HepG2 (cell line): Measurements from ENCODE around the gene CHD9NB. TPM values are rescaled to one million over a fixed set of nuclear protein-coding genes. Genes with fewer than 3 reads are reported as not detected.

Experiments used
- ATF4 ChIP-seq, 2 experiments: fragments of 450-650 bp in 1 of 2; sonication (generic) in 1 of 2; formaldehyde crosslinking; IDR thresholded peaks; 2 replicates each; pipeline versions ENCODE4 v1.5.0 to v1.8.0; 2020 to 2022; ENCODE audit warnings: mild to moderate bottlenecking in 1 of 2, missing genetic modification reagents in 1 of 2
- ETV5 ChIP-seq: IDR thresholded peaks from 2 replicates; pipeline ENCODE4 v1.6.1; 2018; ENCODE audit warnings: missing biosample characterization, missing genetic modification reagents, inconsistent platforms, borderline replicate concordance
- GTF3A ChIP-seq: sonication (generic); formaldehyde crosslinking; conservative IDR thresholded peaks from 2 replicates; pipeline ENCODE4 v1.4.0; 2020; ENCODE audit warnings: mild to moderate bottlenecking, missing genetic modification reagents
- HDAC2 ChIP-seq: sonication (generic); formaldehyde crosslinking; IDR thresholded peaks from 2 replicates; pipeline ENCODE4 v1.4.0; 2020; ENCODE audit warnings: missing genetic modification reagents
- KDM6A ChIP-seq: IDR thresholded peaks from 2 replicates; pipeline ENCODE4 v1.6.1; 2016; ENCODE audit warnings: low read depth
- ONECUT2 ChIP-seq: sonication (generic); formaldehyde crosslinking; IDR thresholded peaks from 2 replicates; pipeline ENCODE4 v1.4.0; 2020; ENCODE audit warnings: missing genetic modification reagents
- PAWR ChIP-seq: sonication (generic); formaldehyde crosslinking; IDR thresholded peaks from 2 replicates; pipeline ENCODE4 v1.4.0; 2020; ENCODE audit warnings: missing genetic modification reagents, mild to moderate bottlenecking, borderline replicate concordance
- RFXANK ChIP-seq: IDR thresholded peaks from 2 replicates; pipeline ENCODE4 v1.6.1; 2016
- RXRB ChIP-seq: IDR thresholded peaks from 2 replicates; pipeline ENCODE4 v1.6.1; 2016; ENCODE audit warnings: borderline replicate concordance, missing genetic modification reagents, missing compliant biosample characterization
- SALL1 ChIP-seq: sonication (generic); formaldehyde crosslinking; IDR thresholded peaks from 2 replicates; pipeline ENCODE4 v1.8.0; 2022; ENCODE audit warnings: mild to moderate bottlenecking, missing genetic modification reagents
- TERF1 ChIP-seq: sonication (generic); formaldehyde crosslinking; IDR thresholded peaks from 2 replicates; pipeline ENCODE4 v1.8.0; 2022; ENCODE audit warnings: mild to moderate bottlenecking, missing genetic modification reagents, moderate library complexity
- XBP1 ChIP-seq: sonication (generic); formaldehyde crosslinking; IDR thresholded peaks from 2 replicates; pipeline ENCODE4 v1.5.0; 2020; ENCODE audit warnings: missing genetic modification reagents
- ZNF142 ChIP-seq: sonication (generic); formaldehyde crosslinking; IDR thresholded peaks from 2 replicates; pipeline ENCODE4 v1.4.0; 2020; ENCODE audit warnings: missing genetic modification reagents
- ZNF205 ChIP-seq: IDR thresholded peaks from 2 replicates; pipeline ENCODE4 v1.6.1; 2018; ENCODE audit warnings: missing biosample characterization, missing genetic modification reagents
- ZNF3 ChIP-seq: IDR thresholded peaks from 2 replicates; pipeline ENCODE4 v1.7.0; 2017; ENCODE audit warnings: inconsistent platforms
- ZNF335 ChIP-seq: sonication (generic); formaldehyde crosslinking; IDR thresholded peaks from 2 replicates; pipeline ENCODE4 v1.4.0; 2020; ENCODE audit warnings: missing genetic modification reagents
- ZNF776 ChIP-seq: sonication (generic); formaldehyde crosslinking; IDR thresholded peaks from 2 replicates; pipeline ENCODE4 v1.4.0; 2020; ENCODE audit warnings: mild to moderate bottlenecking, missing genetic modification reagents
- ZSCAN20 ChIP-seq: sonication (generic); formaldehyde crosslinking; IDR thresholded peaks from 2 replicates; pipeline ENCODE4 v1.4.0; 2020; ENCODE audit warnings: missing genetic modification reagents, mild to moderate bottlenecking, borderline replicate concordance
- ZSCAN9 ChIP-seq: IDR thresholded peaks from 2 replicates; pipeline ENCODE4 v1.6.1; 2016; ENCODE audit warnings: borderline replicate concordance
- polyA plus RNA-seq, 8 experiments: library from polyadenylated mRNA; depleted of rRNA in 3 of 8; stranded (reverse) in 7 of 8; unstranded in 1 of 8; fragments of >200 nt; fragmentation: Illumina TruSeq in 4 of 8; extraction: Trizol in 4 of 8; gene quantifications; 2 replicates each; pipeline versions ENCODE4 v1.2.1 to v1.2.3, GENCODE V29; 2011 to 2016; ENCODE audit warnings: low read depth in 4 of 8, missing spikeins in 1 of 8, mixed read lengths in 1 of 8; ENCODE audit not compliant: insufficient read depth in 1 of 8
- total RNA-seq, 5 experiments: library from RNA; depleted of rRNA; stranded (reverse); fragments of >200 nt; fragmentation: Illumina TruSeq; extraction: Trizol; gene quantifications; 2 replicates each; pipeline ENCODE4 v1.2.3, GENCODE V29; 2016; ENCODE audit warnings: low read depth in 1 of 5
- TF ChIP-seq, protein P1 (sequence below): IDR thresholded peaks from 2 replicates; pipeline ENCODE4 v1.6.1; 2012; ENCODE audit warnings: low read depth, low read length, improper control_type of control experiment

Gene CHD9NB
- total and polyA plus RNA-seq, 2 of the 13 experiments (the other 11 are each of a cell fraction or from before 2014, with no cell fraction given): 0.17 to 0.18 TPM

DNA sequence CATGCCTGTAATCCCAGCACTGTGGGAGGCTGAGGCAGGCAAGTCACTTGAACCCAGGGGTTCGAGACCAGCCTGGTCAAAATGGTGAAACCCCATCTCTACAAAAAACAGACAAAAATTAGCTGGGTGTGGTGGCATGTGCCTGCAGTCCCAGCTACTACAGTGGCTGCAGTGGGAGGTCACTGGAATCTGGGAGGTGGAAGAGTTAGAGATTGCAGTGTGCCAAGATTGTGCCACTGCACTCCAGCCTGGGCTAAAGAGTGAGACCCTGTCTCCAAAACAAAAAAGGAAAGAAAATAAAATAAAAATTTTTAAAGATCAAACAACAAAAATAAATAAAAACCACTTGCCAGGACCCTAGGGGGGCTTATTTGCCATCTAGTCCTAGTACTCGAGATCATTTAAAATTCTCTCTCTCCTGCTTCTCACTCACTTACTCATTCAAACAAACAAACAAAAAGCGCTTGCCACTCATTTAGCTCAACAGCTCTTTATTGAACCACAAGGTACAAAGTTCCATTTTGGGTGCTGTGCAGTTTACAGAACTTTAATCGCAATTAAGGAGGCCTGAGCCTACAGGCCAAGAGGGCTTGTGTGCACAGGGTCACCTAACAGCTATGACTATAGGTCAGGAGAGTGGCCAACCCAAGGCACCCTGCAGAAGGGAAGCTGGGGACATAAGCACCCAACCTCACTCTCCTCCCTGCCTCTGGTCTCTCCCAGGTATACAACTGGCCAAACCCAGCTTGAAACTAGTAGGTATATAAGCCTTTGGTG lies 4.4 kb downstream of the CHD9NB start (continued):
- TF ChIP-seq ZSCAN9 (CRISPR knock-in tag) (peak; percentile 33; the same call in 1 of the 2 replicates), ATF4 (CRISPR knock-in tag; IDR thresholded peaks at IDR 0.05) (peak in 1 of 2 experiments; percentile 41; a peak in 1 of 4 replicates), XBP1 (no peak), ZNF776 (CRISPR knock-in tag) (no peak), ZSCAN20 (CRISPR knock-in tag) (no peak), PAWR (CRISPR knock-in tag) (no peak), ZNF142 (CRISPR knock-in tag) (no peak), RXRB (peak; percentile 84), ZNF205 (peak; percentile 56; the same call in 1 of the 2 replicates), KDM6A (peak; percentile 82), ZNF335 (CRISPR knock-in tag) (0 out of 2 replicates have a peak, but pooled peaks have one; percentile 39), ONECUT2 (no peak), TERF1 (CRISPR knock-in tag) (no peak), SALL1 (CRISPR knock-in tag) (peak; percentile 88), ZNF3 (0 out of 2 replicates have a peak, but pooled peaks have one; percentile 39), RFXANK (CRISPR knock-in tag) (no peak), ETV5 (no peak; the same call in 1 of the 2 replicates), GTF3A (CRISPR knock-in tag) (0 out of 2 replicates have a peak, but pooled peaks have one; percentile 33), HDAC2 (CRISPR knock-in tag) (peak; percentile 69)
- TF ChIP-seq, protein P1, sequence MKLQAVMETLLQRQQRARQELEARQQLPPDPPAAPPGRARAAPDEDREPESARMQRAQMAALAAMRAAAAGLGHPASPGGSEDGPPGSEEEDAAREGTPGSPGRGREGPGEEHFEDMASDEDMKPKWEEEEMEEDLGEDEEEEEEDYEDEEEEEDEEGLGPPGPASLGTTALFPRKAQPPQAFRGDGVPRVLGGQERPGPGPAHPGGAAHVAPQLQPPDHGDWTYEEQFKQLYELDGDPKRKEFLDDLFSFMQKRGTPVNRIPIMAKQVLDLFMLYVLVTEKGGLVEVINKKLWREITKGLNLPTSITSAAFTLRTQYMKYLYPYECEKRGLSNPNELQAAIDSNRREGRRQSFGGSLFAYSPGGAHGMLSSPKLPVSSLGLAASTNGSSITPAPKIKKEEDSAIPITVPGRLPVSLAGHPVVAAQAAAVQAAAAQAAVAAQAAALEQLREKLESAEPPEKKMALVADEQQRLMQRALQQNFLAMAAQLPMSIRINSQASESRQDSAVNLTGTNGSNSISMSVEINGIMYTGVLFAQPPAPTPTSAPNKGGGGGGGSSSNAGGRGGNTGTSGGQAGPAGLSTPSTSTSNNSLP: peak; percentile 95
